Sigmoid colon (tissue), 7 donors: ENCODE data around the gene SND1. TPM values are rescaled to one million over a fixed set of nuclear protein-coding genes. Genes with fewer than 3 reads are reported as not detected.

Source experiments
- DNase-seq: peaks from one replicate; pipeline ENCODE4 v3.0.0-alpha.2; 2019
- H3K27ac ChIP-seq, 4 donors: fragments of 200-600 bp; sonication (generic); one replicate each; pipeline ENCODE4 v1.5.1; 2016 to 2019; ENCODE audit warnings: mild to moderate bottlenecking in 1 of 4
- H3K27me3 ChIP-seq, 3 donors: fragments of 200-600 bp; sonication (generic); one replicate each; pipeline ENCODE4 v1.5.1; 2019; ENCODE audit warnings: mild to moderate bottlenecking in 1 of 3
- H3K36me3 ChIP-seq, 4 donors: fragments of 200-600 bp; sonication (generic); one replicate each; pipeline ENCODE4 v1.5.1; 2016 to 2019
- H3K4me1 ChIP-seq, 4 donors: fragments of 200-600 bp; sonication (generic); one replicate each; pipeline ENCODE4 v1.5.1; 2017 to 2019
- H3K4me3 ChIP-seq, 4 donors: fragments of 200-600 bp; sonication (generic); one replicate each; pipeline ENCODE4 v1.5.1; 2017 to 2019; ENCODE audit warnings: mild to moderate bottlenecking in 2 of 4, moderate library complexity in 1 of 4
- H3K9me3 ChIP-seq, 4 donors: fragments of 200-600 bp in 3 of 4; sonication (generic) in 3 of 4; one replicate each; pipeline versions ENCODE4 v1.5.1 to v1.6.1; 2013 to 2019
- CTCF ChIP-seq, 4 experiments: fragments of 450-650 bp in 3 of 4; fragments of 200-600 bp in 1 of 4; IDR thresholded peaks; one replicate each; pipeline ENCODE4 v1.5.1; 2016 to 2019; ENCODE audit warnings: antibody characterized with exemption in 4 of 4, mild to moderate bottlenecking in 3 of 4, moderate library complexity in 2 of 4
- EP300 ChIP-seq, 4 donors: sonication (generic); formaldehyde crosslinking; IDR thresholded peaks; one replicate each; pipeline ENCODE4 v1.6.1; 2017; ENCODE audit warnings: antibody characterized with exemption in 4 of 4
- POLR2A ChIP-seq, 2 donors: fragments of 450-650 bp; IDR thresholded peaks; one replicate each; pipeline ENCODE4 v1.6.1; 2016; ENCODE audit warnings: antibody characterized with exemption in 2 of 2, mild to moderate bottlenecking in 2 of 2, moderate library complexity in 2 of 2
- POLR2AphosphoS5 ChIP-seq, 4 donors: sonication (generic); formaldehyde crosslinking; IDR thresholded peaks; one replicate each; pipeline ENCODE4 v1.6.1; 2017; ENCODE audit warnings: antibody characterized with exemption in 4 of 4
- WGBS, 2 donors: extraction: QIAGEN DNeasy Blood & Tissue Kit; methylation state at CpG; one replicate each; pipeline ENCODE4 v1.1.7; 2013; 5-methylcytosine and 5-hydroxymethylcytosine counted together
- intact Hi-C: fragments of 100-400 bp; cut with DNase I; formaldehyde crosslinking; loops from one replicate; pipeline ENCODE4 v1.15.1; 2023
- polyA plus RNA-seq, 3 donors: library from polyadenylated mRNA; stranded (reverse); fragments of 200-250 nt; gene quantifications; one replicate each; pipeline ENCODE4 v1.2.3, GENCODE V29; 2013
- total RNA-seq, 4 donors: library from RNA; depleted of rRNA; stranded (reverse); fragments of >200 nt; gene quantifications; one replicate each; pipeline ENCODE4 v1.1.0, GENCODE V29; 2016
- donor health status: healthy with polysubstance abuse.
- donor health status: Bipolar disorder and iron deficiency.
- donor health status: healthy.

The SND1 gene
- total and polyA plus RNA-seq, 7 donors: 30.6 to 93.4 (median 71.3) TPM

GRCh38 chr7:128037081-128037480 is 385.1 kb downstream of the SND1 start:
- DNase-seq: no peak
- Histone ChIP-seq H3K4me1 (peaks cover 3 to 26% (median 19%) of the 10 kb centered on the region in 4 donors), H3K9me3 (no peaks in the 10 kb centered on the region), H3K4me3 (no peak overlapping the region), H3K27me3 (no peaks in the 10 kb centered on the region), H3K36me3 (no peaks in the 10 kb centered on the region), H3K27ac (no peak overlapping the region)
- 92 to 97% methylated on average over 2 of the region's 2 CpGs for WGBS, 2 donors
- intact Hi-C loops: loop anchor here (10.0 kb wide), 1 partner anchor 452 kb away; the partner anchor contains the start of genes ARF5 and GCC1
- no peak for TF ChIP-seq POLR2A (IDR thresholded peaks at IDR 0.05)
- TF ChIP-seq POLR2AphosphoS5 (IDR thresholded peaks at IDR 0.05): no peak
- TF ChIP-seq EP300 (IDR thresholded peaks at IDR 0.05): no peak
- no peak for TF ChIP-seq CTCF (IDR thresholded peaks at IDR 0.05)

GRCh38 chr7:128037880-128038619 is 386.1 kb downstream of the SND1 start:
- intact Hi-C loops: loop anchor here (10.0 kb wide), 1 partner anchor 453 kb away; the partner anchor contains the start of genes ARF5 and GCC1

GRCh38 chr7:128039544-128039953 is 387.6 kb downstream of the SND1 start:
- H3K4me3 ChIP-seq: no peak overlapping the region
- H3K27ac ChIP-seq: no peak overlapping the region
- H3K4me1 ChIP-seq: peaks cover 0 to 17% (median 12%) of the 10 kb centered on the region in 4 donors
- intact Hi-C loops: loop anchor here (10.0 kb wide), 1 partner anchor 455 kb away; the partner anchor contains the start of genes ARF5 and GCC1
- DNase-seq: no peak
- H3K36me3 ChIP-seq: no peaks in the 10 kb centered on the region
- no peaks in the 10 kb centered on the region for H3K9me3 ChIP-seq
- TF ChIP-seq POLR2A (IDR thresholded peaks at IDR 0.05): no peak
- TF ChIP-seq POLR2AphosphoS5 (IDR thresholded peaks at IDR 0.05): no peak
- TF ChIP-seq CTCF (IDR thresholded peaks at IDR 0.05): no peak
- TF ChIP-seq EP300 (IDR thresholded peaks at IDR 0.05): no peak
- no peaks in the 10 kb centered on the region for H3K27me3 ChIP-seq
- 15 to 73% methylated on average over 4 of the region's 4 CpGs for WGBS, 2 donors

More at GRCh38 chr7:128037880-128038619, 386.1 kb downstream of the SND1 start:
- WGBS, 2 donors: 96 to 97% methylated on average over 8 of the region's 8 CpGs
- no peak for TF ChIP-seq EP300 (IDR thresholded peaks at IDR 0.05)
- TF ChIP-seq POLR2A (IDR thresholded peaks at IDR 0.05): no peak
- no peak for TF ChIP-seq POLR2AphosphoS5 (IDR thresholded peaks at IDR 0.05)
- Histone ChIP-seq H3K9me3 (no peaks in the 10 kb centered on the region), H3K27me3 (no peaks in the 10 kb centered on the region), H3K4me3 (no peak overlapping the region), H3K27ac (no peak overlapping the region), H3K36me3 (no peaks in the 10 kb centered on the region), H3K4me1 (peaks cover 0 to 19% (median 12%) of the 10 kb centered on the region in 4 donors)
- no peak for DNase-seq

GRCh38 chr7:128040205-128040604 is 388.2 kb downstream of the SND1 start:
- H3K36me3 ChIP-seq: no peaks in the 10 kb centered on the region
- no peaks in the 10 kb centered on the region for H3K9me3 ChIP-seq
- H3K27ac ChIP-seq: no peak overlapping the region
- H3K4me3 ChIP-seq: no peak overlapping the region
- TF ChIP-seq POLR2AphosphoS5 (IDR thresholded peaks at IDR 0.05): no peak
- no peak for TF ChIP-seq EP300 (IDR thresholded peaks at IDR 0.05)
- TF ChIP-seq CTCF (IDR thresholded peaks at IDR 0.05): no peak
- no peak for TF ChIP-seq POLR2A (IDR thresholded peaks at IDR 0.05)
- WGBS, 2 donors: 44 to 82% methylated on average over 3 of the region's 3 CpGs
- intact Hi-C loops: no loop called here
- no peaks in the 10 kb centered on the region for H3K27me3 ChIP-seq
- no peak for DNase-seq
- peaks cover 0 to 17% (median 12%) of the 10 kb centered on the region in 4 donors for H3K4me1 ChIP-seq

GRCh38 chr7:128041203-128041602 is 389.2 kb downstream of the SND1 start:
- Histone ChIP-seq H3K4me3 (no peak overlapping the region), H3K27me3 (no peaks in the 10 kb centered on the region), H3K9me3 (no peaks in the 10 kb centered on the region), H3K27ac (no peak overlapping the region), H3K4me1 (peaks cover 0 to 17% (median 12%) of the 10 kb centered on the region in 4 donors), H3K36me3 (no peaks in the 10 kb centered on the region)
- intact Hi-C loops: no loop called here
- 33 to 76% methylated on average over 7 of the region's 7 CpGs for WGBS, 2 donors
- TF ChIP-seq CTCF (IDR thresholded peaks at IDR 0.05): no peak
- no peak for TF ChIP-seq EP300 (IDR thresholded peaks at IDR 0.05)
- TF ChIP-seq POLR2A (IDR thresholded peaks at IDR 0.05): no peak
- no peak for TF ChIP-seq POLR2AphosphoS5 (IDR thresholded peaks at IDR 0.05)
- DNase-seq: no peak
